GM19397 (cell line): ENCODE measurements around the gene PHC2.

Experiments
- ATAC-seq: cut with Tn5 transposase; IDR thresholded peaks from one replicate; pipeline ENCODE4 v1.9.1; 2021; ENCODE audit warnings: mild to moderate bottlenecking, moderate library complexity; ENCODE audit not compliant: unreplicated experiment

PHC2 gene

GRCh38 chr1:33426916-33427315 is 4.0 kb downstream of the PHC2 start:
- no peak for ATAC-seq

DNA sequence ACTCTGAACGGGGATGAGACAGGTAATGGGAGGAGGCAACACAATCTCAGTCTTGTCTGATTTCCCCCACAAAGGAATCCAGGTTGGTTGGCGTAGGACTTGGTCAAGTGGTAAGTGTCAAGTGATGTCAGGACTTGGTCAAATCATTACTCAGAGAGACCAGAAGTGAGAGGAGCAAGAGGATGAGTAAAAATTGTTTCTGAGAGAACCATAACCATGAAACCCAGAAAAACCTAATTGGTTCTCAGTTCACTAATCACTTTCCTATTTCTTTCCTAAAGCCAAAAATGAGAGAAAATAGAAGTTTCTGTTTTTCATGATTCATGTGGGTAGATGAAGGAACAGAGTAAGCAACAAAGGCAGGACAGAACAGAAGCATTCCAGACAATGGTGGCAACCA is 5.0 kb downstream of the PHC2 start:
- no peak for ATAC-seq

GRCh38 chr1:33424610-33425009 is 6.3 kb downstream of the PHC2 start:
- no peak for ATAC-seq

- no peak for ATAC-seq
Measured at GRCh38 chr1:33424205-33424604, 6.7 kb downstream of the PHC2 start.

DNA sequence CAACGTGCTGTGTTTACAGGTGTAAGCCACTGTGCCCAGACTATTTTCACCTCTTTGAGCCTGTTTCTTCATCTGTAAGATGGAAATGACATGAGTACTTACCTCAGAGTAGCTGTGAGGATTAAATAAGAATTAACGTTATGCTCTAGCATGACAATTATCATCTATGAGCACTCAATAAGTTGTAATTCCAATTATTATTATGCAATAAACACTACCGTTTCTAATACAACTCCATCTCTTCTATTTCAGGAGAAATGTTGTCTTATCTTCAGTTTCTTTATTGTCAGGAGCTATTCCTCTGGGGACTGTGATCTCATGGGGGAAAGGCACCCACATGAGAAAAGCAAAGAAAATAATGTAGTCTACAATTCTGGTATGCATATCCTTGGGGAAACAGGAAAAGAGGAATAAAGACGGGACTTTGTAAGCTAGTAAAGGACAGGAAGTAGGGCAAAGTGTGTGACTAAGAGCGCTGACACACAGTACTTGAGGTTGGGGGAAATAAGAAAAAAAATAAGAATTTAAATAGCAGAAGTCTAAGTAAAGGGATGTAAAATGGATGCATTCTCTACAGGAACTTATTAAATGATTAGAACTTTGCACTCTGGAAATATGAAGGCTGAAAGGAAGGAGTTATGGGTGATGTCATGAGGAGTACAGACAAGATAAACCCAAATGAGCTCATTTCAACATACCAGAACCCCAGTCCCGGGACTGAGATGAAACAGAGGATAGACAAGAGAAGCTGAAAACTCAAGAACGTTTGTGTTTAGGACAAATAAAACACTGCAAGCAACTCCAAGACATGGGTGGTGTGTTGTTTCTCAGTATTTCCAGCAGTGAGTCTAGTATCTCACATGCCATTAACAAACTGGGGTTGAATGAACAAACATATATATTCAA is 9.8 kb downstream of the PHC2 start:
- ATAC-seq = no peak

DNA sequence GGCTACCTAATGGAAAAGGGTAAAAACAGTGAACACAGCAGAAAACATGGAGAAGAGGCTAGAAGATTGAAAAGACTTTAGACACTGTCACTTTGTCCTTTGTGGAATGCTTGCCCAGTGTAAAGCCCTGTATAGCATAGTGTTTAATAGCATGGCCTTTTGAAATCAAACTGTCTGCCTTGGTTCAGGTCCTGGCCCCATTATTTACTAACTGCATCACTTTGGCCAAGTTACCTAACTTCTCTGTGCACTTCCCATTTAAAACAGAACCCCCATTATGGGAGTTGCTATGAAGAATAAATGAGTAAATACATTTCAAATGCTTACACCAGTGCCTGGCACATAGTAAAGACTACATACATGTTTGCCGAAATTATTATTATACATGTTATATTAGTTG is 12.1 kb downstream of the PHC2 start:
- ATAC-seq = no peak

DNA sequence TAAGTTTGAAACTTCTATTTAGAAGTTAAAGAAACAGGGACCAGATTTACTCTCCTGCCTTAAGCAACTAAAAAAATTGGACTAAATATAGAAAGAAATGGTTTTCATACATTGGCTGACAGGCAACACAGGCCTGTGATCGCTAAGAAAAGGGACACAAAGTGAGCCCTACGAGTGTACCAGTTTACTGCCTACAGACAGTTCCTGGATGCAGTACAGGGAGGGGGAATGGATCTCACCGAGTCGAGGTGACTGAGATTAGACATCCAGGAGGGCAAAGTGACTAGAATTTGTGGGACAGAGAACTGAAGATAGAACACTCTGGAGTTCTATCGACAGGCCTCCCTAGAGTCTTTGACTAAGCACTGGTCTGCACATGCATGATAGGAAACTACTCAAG is 16.0 kb downstream of the PHC2 start:
- no peak for ATAC-seq

DNA sequence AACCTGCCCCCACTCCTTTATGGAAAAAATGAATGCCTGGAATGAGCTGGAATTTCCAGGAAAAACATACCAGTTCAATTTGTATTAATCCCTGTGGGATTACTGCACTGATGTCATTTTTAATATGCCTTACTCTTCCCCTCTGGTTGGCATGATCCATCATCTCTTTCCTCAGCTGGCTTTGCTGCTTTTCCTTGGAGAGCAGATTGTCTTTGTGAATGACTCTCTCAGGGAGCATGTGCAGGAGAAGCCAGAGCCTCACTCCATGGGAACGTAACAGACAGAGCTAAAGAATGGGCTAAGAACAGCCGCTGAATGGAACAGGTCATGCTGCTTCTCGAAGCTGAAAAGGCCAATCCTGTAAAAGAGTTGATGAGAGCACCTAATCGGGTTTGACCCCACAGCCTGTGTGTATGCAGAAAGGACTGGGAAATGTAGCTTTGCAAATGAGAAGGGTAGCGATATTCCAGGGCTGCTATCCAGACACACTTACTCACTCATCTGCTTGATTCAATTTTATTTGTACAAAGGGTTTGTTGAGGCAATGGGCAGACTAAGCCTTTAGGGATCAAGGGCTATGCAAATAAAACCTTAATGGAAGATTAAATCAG is 20.7 kb downstream of the PHC2 start:
- no peak for ATAC-seq

GRCh38 chr1:33408093-33408436 is 22.8 kb downstream of the PHC2 start:
- ATAC-seq = no peak

GRCh38 chr1:33407352-33408092 is 23.4 kb downstream of the PHC2 start:
- no peak for ATAC-seq

DNA sequence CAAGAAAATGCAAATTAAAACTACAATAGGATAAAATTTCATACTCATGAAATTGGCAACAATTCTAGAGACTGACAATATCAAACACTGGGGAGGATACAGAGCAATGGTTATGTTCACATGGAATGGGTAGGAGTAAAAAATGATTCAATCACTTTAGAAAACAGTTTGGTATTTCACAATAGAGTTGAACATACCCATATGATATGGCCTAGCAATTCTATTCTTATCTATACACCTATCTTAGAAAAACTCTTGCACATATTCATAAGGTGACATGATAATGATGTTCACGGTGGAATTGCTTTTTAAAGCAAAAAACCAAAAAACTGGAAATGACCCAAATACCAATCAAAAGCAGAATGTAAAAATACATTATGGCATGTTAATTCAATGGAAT is 28.7 kb downstream of the PHC2 start:
- ATAC-seq = no peak

DNA sequence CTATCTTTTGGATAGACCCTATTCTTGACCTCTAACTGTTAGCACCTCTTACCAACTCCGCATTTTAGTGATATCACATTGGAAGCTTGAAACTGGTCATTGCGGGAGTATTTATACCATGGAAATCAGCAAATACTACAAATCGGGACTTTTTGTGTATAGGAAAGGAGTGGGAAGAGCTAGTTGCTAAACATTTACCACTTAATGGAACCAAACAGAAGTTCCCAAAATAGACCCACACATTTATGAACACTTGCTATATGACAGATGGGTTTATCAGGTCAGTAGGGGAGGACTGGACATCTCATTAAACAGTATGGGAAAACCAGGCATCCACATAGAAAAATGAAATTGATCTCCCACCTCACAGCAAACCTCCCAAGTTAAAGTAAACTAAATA is 29.4 kb downstream of the PHC2 start:
- no peak for ATAC-seq

DNA sequence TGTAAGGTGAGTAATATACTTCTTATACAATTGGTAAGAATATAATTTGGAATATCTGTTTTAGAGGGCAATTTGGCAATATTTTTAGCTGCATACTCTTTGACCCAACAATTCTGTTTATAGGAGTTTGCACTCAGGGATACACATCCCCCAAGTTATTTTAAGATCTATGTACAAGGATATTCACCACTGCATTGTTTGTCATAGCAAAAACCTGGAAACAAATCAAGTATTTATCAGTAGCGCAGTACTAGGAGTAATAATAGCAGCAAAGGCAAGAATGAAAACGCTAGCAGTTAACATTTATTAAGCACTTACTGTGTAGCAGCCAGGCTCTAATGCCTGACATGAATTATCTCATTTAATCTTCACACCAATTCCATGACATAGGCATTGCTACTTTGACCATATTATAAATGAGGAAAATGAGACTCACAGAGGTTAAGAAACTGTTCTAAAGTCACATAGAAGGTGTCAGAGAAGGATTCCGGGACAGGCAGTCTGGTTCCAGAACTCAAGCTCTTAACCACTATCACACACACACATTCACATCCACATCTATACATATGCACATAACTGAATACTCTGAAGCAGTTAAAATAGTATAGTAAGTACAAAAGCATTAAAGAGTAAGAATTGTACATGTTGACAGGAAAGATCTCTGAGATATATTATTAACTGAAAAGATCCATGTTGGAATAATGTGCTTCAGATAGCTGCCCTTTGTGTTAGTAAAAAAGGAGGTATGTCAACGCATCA is 30.6 kb downstream of the PHC2 start:
- ATAC-seq = no peak

GRCh38 chr1:33399375-33399774 is 31.5 kb downstream of the PHC2 start:
- ATAC-seq = no peak

DNA sequence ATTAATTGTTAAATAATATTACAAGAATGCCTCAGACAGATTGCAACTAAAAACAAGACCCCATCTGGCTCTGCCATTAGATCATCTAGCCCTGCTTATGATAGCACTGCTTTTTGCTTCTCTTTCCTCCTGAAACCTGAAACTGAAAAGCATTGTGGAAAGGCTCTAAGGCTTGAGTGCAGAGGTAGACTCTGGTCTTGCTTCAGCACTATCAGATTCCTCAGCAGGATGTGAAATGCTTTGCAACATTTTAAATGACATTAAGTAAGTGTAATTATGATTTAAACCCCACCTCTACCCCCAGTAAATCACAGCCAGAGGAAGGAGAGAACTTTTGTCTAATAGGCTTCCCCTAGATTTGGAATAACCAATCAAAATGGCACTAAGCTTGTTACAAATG is 32.9 kb downstream of the PHC2 start:
- no peak for ATAC-seq

DNA sequence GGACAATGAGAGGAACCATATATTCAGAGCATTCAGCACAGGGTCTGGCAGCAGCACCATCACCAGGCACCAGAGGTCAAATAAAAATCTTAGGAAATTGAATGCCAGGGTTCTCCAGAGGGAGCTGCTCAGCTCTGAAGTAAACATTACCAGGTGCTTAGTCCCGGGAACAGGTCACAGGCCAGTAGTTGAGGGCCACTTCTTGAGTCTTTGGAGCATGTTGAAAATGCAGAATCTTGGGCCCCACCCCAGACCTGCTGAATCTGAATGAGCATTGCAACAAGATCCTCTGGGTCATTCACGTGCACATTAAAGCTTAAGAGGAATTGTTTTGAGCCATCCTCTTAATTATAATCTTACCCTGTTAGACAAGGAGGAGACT is 33.8 kb downstream of the PHC2 start:
- ATAC-seq = no peak

GRCh38 chr1:33396188-33397124 is 34.4 kb downstream of the PHC2 start:
- no peak for ATAC-seq

GRCh38 chr1:33394770-33395169 is 36.1 kb downstream of the PHC2 start:
- ATAC-seq = no peak

DNA sequence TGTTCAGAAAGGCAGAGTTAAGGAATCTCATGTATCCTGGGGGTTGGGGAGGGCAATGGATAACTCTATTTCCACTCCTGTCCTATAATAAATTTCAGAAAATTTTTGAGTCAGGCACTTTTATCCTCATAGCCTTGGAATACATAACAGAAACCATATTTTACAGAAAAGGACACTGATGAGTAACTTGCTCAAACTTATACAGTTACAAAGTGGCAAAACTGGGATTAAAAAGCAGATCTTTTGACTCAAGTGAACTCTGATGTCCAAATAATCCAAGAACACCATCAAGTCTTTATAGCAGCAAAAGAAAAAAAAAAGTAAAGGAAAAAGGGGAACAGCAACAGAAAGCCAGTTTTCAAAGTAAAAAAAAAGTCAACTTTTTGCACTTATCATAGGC is 36.9 kb downstream of the PHC2 start:
- ATAC-seq = no peak

- no peak for ATAC-seq
Measured at GRCh38 chr1:33393524-33393923, 37.4 kb downstream of the PHC2 start.
